GM13976 (cell line): Measurements from ENCODE around the gene CUL2.

Experiments
- DNase-seq: peaks from one replicate; pipeline ENCODE4 v3.0.0; 2012; ENCODE audit warnings: low spot score
- in situ Hi-C: fragments of 300-500 bp; cut with MboI; formaldehyde crosslinking; loops from one replicate; pipeline ENCODE4 v1.12.0; 2022; ENCODE audit warnings: low sequenced_read_pairs, mixed read lengths, inconsistent platforms; ENCODE audit not compliant: unreplicated experiment
- TF ChIP-seq, protein P1 (sequence below): IDR thresholded peaks from 2 replicates; pipeline ENCODE4 v1.5.1; 2012; ENCODE audit warnings: borderline replicate concordance, mild to moderate bottlenecking; ENCODE audit not compliant: insufficient read depth; ENCODE audit errors: extremely low read depth, missing control alignments, control extremely low read depth

Gene CUL2

DNA sequence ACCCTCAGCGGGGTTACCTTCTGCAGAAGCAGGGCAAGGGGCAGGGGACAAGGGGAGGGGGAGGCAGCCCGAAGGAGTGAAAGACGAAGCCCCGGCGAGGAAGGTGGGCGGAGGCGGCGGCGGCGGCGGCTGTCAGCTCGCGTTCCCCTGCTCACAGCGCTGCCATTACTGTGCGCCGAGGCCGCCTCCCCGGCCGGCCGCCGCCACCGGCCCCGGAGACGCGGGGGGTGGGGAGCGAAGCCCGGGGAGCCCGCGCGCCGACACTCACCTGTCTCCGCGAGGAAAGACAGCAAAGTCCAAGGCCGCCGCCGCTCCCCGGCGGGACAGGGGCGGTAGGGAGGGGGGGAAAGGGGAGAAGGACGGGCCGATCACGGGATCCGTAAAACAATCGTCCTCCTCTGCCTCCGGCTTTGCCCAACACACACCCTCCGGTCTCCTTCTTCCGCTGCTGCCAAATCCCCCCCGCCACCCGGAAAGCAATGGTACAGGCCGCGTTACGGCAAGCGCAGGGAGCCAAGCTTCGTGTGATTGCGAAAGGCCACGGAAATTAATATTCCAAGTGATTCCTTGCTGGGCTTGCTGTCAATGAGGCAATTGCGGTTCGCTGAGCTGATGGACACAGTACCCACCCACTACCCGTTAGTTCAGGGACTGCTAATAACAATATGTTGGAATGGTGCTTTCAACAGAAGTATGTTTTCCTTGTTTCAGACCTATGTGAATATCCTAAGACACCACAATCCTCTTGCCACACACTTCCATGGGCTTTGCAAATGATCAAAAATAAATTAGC, at the start of gene CUL2:
Gene CUL2, minus strand, starts transcription at position 180 of the 793 bp plus-strand sequence. CDS start 19,024 bp downstream, outside the sequence.
- in situ Hi-C loops = no loop called here
- DNase-seq = peak; percentile 96
- TF ChIP-seq, protein P1, sequence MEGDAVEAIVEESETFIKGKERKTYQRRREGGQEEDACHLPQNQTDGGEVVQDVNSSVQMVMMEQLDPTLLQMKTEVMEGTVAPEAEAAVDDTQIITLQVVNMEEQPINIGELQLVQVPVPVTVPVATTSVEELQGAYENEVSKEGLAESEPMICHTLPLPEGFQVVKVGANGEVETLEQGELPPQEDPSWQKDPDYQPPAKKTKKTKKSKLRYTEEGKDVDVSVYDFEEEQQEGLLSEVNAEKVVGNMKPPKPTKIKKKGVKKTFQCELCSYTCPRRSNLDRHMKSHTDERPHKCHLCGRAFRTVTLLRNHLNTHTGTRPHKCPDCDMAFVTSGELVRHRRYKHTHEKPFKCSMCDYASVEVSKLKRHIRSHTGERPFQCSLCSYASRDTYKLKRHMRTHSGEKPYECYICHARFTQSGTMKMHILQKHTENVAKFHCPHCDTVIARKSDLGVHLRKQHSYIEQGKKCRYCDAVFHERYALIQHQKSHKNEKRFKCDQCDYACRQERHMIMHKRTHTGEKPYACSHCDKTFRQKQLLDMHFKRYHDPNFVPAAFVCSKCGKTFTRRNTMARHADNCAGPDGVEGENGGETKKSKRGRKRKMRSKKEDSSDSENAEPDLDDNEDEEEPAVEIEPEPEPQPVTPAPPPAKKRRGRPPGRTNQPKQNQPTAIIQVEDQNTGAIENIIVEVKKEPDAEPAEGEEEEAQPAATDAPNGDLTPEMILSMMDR = no peak

DNA sequence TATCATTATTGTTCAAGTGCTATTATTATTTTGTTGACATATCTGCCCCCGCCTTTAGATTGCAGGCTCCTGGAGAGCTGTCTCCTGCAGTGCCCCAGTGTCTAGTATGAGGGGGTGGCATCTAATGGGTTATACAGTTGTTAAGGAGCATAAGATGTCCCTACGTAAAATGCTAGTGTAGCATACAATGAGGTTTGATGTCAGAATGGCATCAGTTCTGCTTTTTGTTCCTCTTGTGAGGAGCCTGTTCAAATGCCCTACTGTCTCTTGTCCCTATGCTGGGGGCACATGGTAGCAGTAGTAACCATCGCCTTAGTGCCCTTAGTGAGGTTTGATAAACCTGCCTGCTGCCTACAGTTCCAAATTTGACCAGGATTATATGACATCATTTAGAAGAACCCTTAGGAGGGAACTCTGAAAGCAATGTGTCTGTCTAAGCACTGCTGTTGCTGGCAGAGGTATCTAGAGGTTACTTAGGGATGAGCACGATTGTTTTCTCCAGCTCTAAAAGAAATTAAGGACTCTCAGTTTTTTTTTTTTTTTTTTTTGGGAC, 46.2 kb upstream of the CUL2 start:
- in situ Hi-C loops = no loop called here
- TF ChIP-seq, protein P1 = no peak
- no peak for DNase-seq

DNA sequence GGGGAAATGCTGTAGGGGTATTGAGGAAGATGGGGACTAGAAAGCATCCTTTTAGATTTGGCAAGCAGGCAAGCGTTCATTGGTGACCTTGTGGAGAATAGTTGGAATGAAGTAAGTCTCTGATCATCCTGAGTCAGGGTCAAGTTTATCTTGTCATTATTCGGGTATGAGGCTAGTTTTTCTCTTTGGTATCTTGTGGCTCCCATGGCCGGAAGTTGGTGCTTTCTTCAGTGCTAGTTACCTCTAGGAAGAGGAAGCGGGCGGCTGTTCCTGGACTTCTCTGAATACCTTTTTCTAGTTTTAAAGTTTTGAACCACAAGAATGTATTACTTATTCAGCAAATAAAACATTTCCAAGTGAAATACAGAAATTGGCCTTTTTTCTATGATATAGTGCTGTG, 45.7 kb upstream of the CUL2 start:
- in situ Hi-C loops = no loop called here
- DNase-seq = no peak
- TF ChIP-seq, protein P1 = no peak

DNA sequence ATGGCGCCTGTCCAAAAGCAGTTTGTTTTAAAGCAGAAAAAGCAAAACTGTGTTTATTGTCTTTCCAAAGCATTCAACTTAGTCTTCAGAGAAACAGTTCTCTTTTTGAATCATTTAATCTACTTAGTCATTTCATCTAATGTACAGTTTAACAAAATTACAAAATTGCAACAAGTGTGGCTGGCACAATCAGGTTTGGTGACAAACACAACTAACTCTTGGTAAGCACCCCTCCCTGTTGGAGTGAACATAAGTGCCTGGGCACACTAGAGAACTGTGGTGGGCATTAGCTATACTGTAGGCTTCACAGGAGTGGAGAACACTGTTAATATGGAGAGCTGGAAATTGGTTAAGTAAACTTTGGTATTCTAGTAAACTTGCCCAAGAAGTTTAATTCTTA, 43.4 kb upstream of the CUL2 start:
- in situ Hi-C loops = no loop called here
- no peak for DNase-seq
- TF ChIP-seq, protein P1 = no peak

DNA sequence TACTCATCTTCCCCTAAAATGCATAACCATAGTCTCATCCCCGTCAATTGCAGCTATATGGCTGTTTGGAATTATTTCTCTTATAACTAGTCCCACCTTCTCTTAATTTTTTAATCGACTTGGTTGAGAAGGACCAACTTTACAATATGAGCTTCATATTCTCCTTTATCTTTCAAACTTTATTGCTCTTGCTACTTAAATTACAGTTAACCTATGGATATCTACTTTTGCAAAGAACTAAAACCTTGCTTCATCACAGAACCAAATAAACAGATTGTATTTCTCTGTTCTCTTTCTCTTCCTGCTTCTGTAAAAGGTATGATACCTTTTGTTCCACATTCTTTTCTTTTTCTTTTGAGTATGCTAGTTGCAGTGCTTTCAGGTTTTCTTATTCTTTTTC, 42.6 kb upstream of the CUL2 start:
- TF ChIP-seq, protein P1 = no peak
- no peak for DNase-seq
- in situ Hi-C loops = no loop called here

DNA sequence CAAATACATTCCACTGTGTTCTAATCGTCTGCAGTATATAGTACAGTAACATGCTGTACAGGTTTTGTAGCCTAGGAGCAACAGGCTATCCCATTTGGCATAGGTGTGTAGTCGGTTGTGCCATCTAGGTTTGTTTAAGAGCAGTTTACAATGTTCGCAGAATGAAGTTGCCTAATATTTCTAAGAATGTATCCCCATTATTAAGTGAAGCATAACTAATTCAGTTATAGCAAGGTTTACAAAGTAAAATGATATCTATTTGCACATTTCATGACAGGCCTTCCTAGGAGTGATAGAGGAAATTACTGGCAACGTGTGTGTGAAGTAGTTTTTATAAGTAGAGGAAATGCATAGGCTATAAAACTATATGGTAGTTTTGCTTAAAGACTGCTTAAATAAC, 40.5 kb upstream of the CUL2 start:
- in situ Hi-C loops = no loop called here
- no peak for DNase-seq
- TF ChIP-seq, protein P1 = no peak
